IMR-90 (cell line): ENCODE data around the gene GBX2. TPM values are rescaled to one million over a fixed set of nuclear protein-coding genes. Genes with fewer than 3 reads are reported as not detected.

Experiments
- ATAC-seq: fragments of 200-7000 bp; cut with Tn5 transposase; 2 replicates; pipeline ENCODE4 v1.9.1; 2020; ENCODE audit warnings: low read depth, mild to moderate bottlenecking, moderate library complexity
- BruUV-seq: library from RNA; stranded (reverse); fragments of 400-500 nt; replicated peaks from 2 replicates; lab custom pipeline; 2021; lab: Mats Ljungman, UMichigan
- CTCF ChIA-PET: fragments of 300-600 bp; formaldehyde crosslinking; extraction: SDS; loops from one replicate; lab custom pipeline; 2021; ENCODE audit warnings: antibody characterized with exemption; lab: Yijun Ruan, JAX
- POLR2A ChIA-PET: fragments of 300-600 bp; sonication (Branson Sonifier 250); formaldehyde crosslinking; loops from one replicate; lab custom pipeline; 2022; ENCODE audit warnings: antibody characterized with exemption; ENCODE audit not compliant: unreplicated experiment; lab: Charles Lee
- DNase-seq: peaks from one replicate; pipeline ENCODE4 v3.0.0; 2013
- H2AFZ ChIP-seq: replicated peaks from 2 replicates; pipeline ENCODE3; 2013; ENCODE audit warnings: low read length, mild to moderate bottlenecking; ENCODE audit not compliant: poor library complexity
- H2AK5ac ChIP-seq: 2 replicates; pipeline ENCODE4 v1.6.1; 2013; ENCODE audit warnings: low read depth, low read length, inconsistent platforms
- H2AK9ac ChIP-seq: replicated peaks from 2 replicates; pipeline ENCODE3; 2013; ENCODE audit warnings: mild to moderate bottlenecking, low read depth, low read length, moderate library complexity; ENCODE audit not compliant: poor library complexity
- H2BK120ac ChIP-seq: 2 replicates; pipeline ENCODE4 v1.6.1; 2013; ENCODE audit warnings: low read depth, low read length, inconsistent platforms
- H2BK15ac ChIP-seq: 3 replicates; pipeline ENCODE4 v1.6.1; 2013; ENCODE audit warnings: low read depth, low read length, inconsistent platforms
- H2BK20ac ChIP-seq: 2 replicates; pipeline ENCODE4 v1.6.1; 2013; ENCODE audit warnings: low read depth, mild to moderate bottlenecking, inconsistent platforms, low read length, moderate library complexity
- H2BK5ac ChIP-seq: 2 replicates; pipeline ENCODE4 v1.6.1; 2013; ENCODE audit warnings: mild to moderate bottlenecking, low read depth, low read length, inconsistent platforms; ENCODE audit not compliant: poor library complexity, severe bottlenecking
- H3K14ac ChIP-seq: replicated peaks from 2 replicates; pipeline ENCODE4 v1.6.1; 2013; ENCODE audit warnings: low read depth, low read length, inconsistent platforms
- H3K18ac ChIP-seq: 2 replicates; pipeline ENCODE4 v1.6.1; 2013; ENCODE audit warnings: low read depth, low read length, control low read depth
- H3K23ac ChIP-seq: 2 replicates; pipeline ENCODE4 v1.6.1; 2013; ENCODE audit warnings: low read depth, low read length, inconsistent platforms
- H3K27ac ChIP-seq: 2 replicates; pipeline ENCODE4 v1.5.1; 2013; ENCODE audit warnings: mild to moderate bottlenecking, control low read depth, low read length; ENCODE audit not compliant: insufficient read depth
- H3K27me3 ChIP-seq: 2 replicates; pipeline ENCODE4 v1.6.1; 2013; ENCODE audit warnings: low read length; ENCODE audit not compliant: control insufficient read depth, insufficient read depth
- H3K36me3 ChIP-seq: 2 replicates; pipeline ENCODE4 v1.6.1; 2013; ENCODE audit warnings: low read length, mixed read lengths; ENCODE audit not compliant: control insufficient read depth, insufficient read depth
- H3K4ac ChIP-seq: 2 replicates; pipeline ENCODE4 v1.6.1; 2013; ENCODE audit warnings: low read depth, low read length, inconsistent platforms
- H3K4me1 ChIP-seq: 2 replicates; pipeline ENCODE4 v1.6.1; 2013; ENCODE audit warnings: low read length, mixed read lengths; ENCODE audit not compliant: control insufficient read depth, insufficient read depth
- H3K4me2 ChIP-seq: 2 replicates; pipeline ENCODE4 v1.6.1; 2013; ENCODE audit warnings: low read depth, mild to moderate bottlenecking, control low read depth, low read length, moderate library complexity
- H3K4me3 ChIP-seq: 2 replicates; pipeline ENCODE4 v1.5.1; 2013; ENCODE audit warnings: low read depth, mild to moderate bottlenecking, control low read depth, low read length, moderate library complexity; ENCODE audit not compliant: insufficient read depth
- H3K56ac ChIP-seq: 2 replicates; pipeline ENCODE4 v1.6.1; 2013; ENCODE audit warnings: low read length, inconsistent platforms; ENCODE audit not compliant: insufficient read depth; ENCODE audit errors: extremely low read depth
- H3K79me1 ChIP-seq, 2 experiments: 2 replicates each; pipeline ENCODE4 v1.6.1; 2013; ENCODE audit warnings: low read length in 2 of 2, inconsistent platforms in 1 of 2, low read depth in 1 of 2
- H3K9ac ChIP-seq: 2 replicates; pipeline ENCODE4 v1.6.1; 2013; ENCODE audit warnings: low read depth, low read length, control low read depth
- H3K9me1 ChIP-seq: 2 replicates; pipeline ENCODE4 v1.6.1; 2013; ENCODE audit warnings: low read length, inconsistent platforms; ENCODE audit not compliant: insufficient read depth
- H3K9me3 ChIP-seq: 2 replicates; pipeline ENCODE4 v1.6.1; 2013; ENCODE audit warnings: low read length; ENCODE audit not compliant: control insufficient read depth, insufficient read depth
- H4K20me1 ChIP-seq: 2 replicates; pipeline ENCODE4 v1.6.1; 2013; ENCODE audit warnings: low read length, inconsistent platforms; ENCODE audit not compliant: insufficient read depth
- H4K5ac ChIP-seq: 2 replicates; pipeline ENCODE4 v1.6.1; 2013; ENCODE audit warnings: mild to moderate bottlenecking, low read depth, low read length, control low read depth
- H4K8ac ChIP-seq, 2 experiments: 2 replicates each; pipeline ENCODE4 v1.6.1; 2013; ENCODE audit warnings: low read depth in 2 of 2, low read length in 2 of 2, control low read depth in 1 of 2, inconsistent platforms in 1 of 2
- H4K91ac ChIP-seq: 2 replicates; pipeline ENCODE4 v1.6.1; 2013; ENCODE audit warnings: low read depth, low read length, inconsistent platforms; ENCODE audit not compliant: insufficient read depth
- CEBPB ChIP-seq: IDR thresholded peaks from 2 replicates; pipeline ENCODE4 v1.6.1; 2012; ENCODE audit warnings: low read depth, low read length, improper control_type of control experiment
- WGBS, 2 experiments: methylation state at CpG; one replicate each; pipeline versions ENCODE4 v1.1.5 to v1.1.7; 2013; ENCODE audit warnings: missing lambda C conversion rate in 2 of 2; ENCODE audit not compliant: insufficient read length in 1 of 2; ENCODE audit errors: extremely low coverage in 2 of 2; 5-methylcytosine and 5-hydroxymethylcytosine counted together
- dilution Hi-C: fragments of 300-500 bp; cut with HindIII; formaldehyde crosslinking; loops from one replicate; pipeline ENCODE4 v1.14.3; 2018; ENCODE audit warnings: low sequenced_read_pairs; ENCODE audit not compliant: unreplicated experiment
- in situ Hi-C: fragments of 300-500 bp; cut with MboI; formaldehyde crosslinking; loops from 3 replicates; pipeline ENCODE4 v1.14.3; 2019; ENCODE audit warnings: low sequenced_read_pairs, inconsistent platforms, mixed read lengths
- intact Hi-C: fragments of 100-400 bp; cut with micrococcal nuclease; formaldehyde crosslinking; loops from 2 replicates; pipeline ENCODE4 v1.10.0; 2022
- polyA plus RNA-seq, 3 experiments: library from polyadenylated mRNA; depleted of rRNA; stranded (reverse); fragments of >200 nt; gene quantifications; 2 replicates each; pipeline ENCODE4 v1.2.3, GENCODE V29; 2012; ENCODE audit warnings: low replicate concordance in 1 of 3
- total RNA-seq: library from RNA; depleted of rRNA; stranded (reverse); fragments of >200 nt; gene quantifications from 2 replicates; pipeline ENCODE4 v1.2.3, GENCODE V29; 2012

GBX2 gene
- total and polyA plus RNA-seq, 2 of the 4 experiments (the other 2 are of a cell fraction): 0.10 TPM; not detected in 1

DNA sequence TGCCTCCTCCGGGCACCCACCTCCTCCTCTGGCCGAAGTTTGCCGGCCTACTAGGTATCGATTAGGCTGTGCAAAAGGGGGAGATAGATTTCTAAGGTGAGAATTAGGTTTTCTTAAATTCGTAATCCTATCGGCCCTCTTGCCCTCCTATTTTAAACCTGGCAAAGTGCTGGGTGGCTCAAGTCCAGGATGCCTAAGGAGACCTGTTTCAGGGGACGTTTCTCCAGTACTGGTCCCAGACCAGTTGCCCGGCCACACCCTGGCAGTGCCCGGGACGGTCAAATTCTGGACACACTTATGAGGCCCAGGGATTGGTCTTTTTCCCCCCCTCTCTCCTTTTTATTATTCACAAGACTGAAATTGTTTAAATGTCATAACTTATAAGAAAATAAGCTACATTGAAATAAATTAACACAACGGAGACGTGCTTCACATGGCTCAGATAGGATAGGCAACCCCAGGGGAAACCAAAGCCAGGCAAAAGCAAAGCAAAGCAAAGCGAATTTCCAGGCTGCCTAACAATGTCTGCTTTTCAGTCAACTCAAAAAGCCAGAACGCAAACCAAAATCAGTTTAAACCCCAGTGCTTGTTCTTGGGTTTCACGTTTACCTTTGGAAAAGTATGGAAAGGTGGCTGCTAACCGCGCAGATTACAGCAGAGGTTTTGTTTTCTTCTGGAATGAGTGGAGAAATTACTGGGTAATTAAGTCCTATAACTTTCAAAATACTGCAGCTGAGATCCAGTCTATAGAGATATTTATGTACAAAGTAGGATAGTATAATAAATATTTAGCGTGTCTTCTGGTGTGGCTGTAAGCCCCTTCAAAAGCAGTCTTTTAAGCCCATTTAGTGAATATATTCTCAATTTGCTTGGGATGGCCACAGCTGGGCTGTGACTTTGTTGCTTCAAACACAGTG, 3.0 kb downstream of the GBX2 start:
- WGBS, 2 experiments: 35% methylated on average over 2 of the region's 18 CpGs; no CpG with 5 or more reads in 1 of the 2 experiments
- no peaks in the 10 kb centered on the region for H3K79me1 ChIP-seq
- no peak overlapping the region for H3K56ac ChIP-seq
- H2BK20ac ChIP-seq: no peak overlapping the region
- in situ Hi-C loops: loop anchor here (25.0 kb wide), 1 partner anchor 553 kb away; no protein-coding TSS in a partner anchor
- H2BK5ac ChIP-seq: no peak overlapping the region
- no peaks in the 10 kb centered on the region; the same call in none of the 2 replicates for H4K20me1 ChIP-seq
- H2BK15ac ChIP-seq: no peak overlapping the region
- no peaks in the 10 kb centered on the region; the same call in 1 of the 2 replicates for H3K9me1 ChIP-seq
- H3K9me3 ChIP-seq: peaks cover 17% of the 10 kb centered on the region; the same call in 1 of the 2 replicates
- H3K4me1 ChIP-seq: peaks cover 2% of the 10 kb centered on the region; the same call in 1 of the 2 replicates
- BruUV-seq: no TSS peak
- no peak overlapping the region for H2AFZ ChIP-seq
- ATAC-seq: no peak
- H2AK5ac ChIP-seq: no peak overlapping the region
- H3K18ac ChIP-seq: no peak overlapping the region
- ChIA-PET CTCF (interaction anchor here (0.7 to 1.3 kb wide), 2 partner anchors 386 to 721 kb away, joined by 3 read pairs; no protein-coding TSS in a partner anchor), POLR2A (no interaction called here)
- H3K27me3 ChIP-seq: peaks cover 99% of the 10 kb centered on the region
- H3K9ac ChIP-seq: no peak overlapping the region
- H2AK9ac ChIP-seq: no peak overlapping the region
- no peak overlapping the region for H2BK120ac ChIP-seq
- no peak for DNase-seq
- H3K27ac ChIP-seq: no peak overlapping the region
- intact Hi-C loops: no loop called here
- no peak overlapping the region for H3K23ac ChIP-seq
- no peak overlapping the region for H4K8ac ChIP-seq
- no peak overlapping the region for H3K4me3 ChIP-seq
- H3K14ac ChIP-seq: no peak overlapping the region
- TF ChIP-seq CEBPB: no peak
- no peak overlapping the region; the same call in 1 of the 2 replicates for H3K4me2 ChIP-seq
- H4K5ac ChIP-seq: no peak overlapping the region
- no peaks in the 10 kb centered on the region for H3K36me3 ChIP-seq
- no peak overlapping the region for H4K91ac ChIP-seq
- H3K4ac ChIP-seq: no peak overlapping the region
- dilution Hi-C loops: no loop called here
